GM18858 (cell line): ENCODE measurements around the gene ADCY5.

ENCODE experiments used
- ATAC-seq: cut with Tn5 transposase; IDR thresholded peaks from one replicate; pipeline ENCODE4 v1.9.1; 2021; ENCODE audit not compliant: unreplicated experiment

Gene ADCY5

GRCh38 chr3:123389628-123389918, 59.3 kb downstream of the ADCY5 start:
- no peak for ATAC-seq

DNA sequence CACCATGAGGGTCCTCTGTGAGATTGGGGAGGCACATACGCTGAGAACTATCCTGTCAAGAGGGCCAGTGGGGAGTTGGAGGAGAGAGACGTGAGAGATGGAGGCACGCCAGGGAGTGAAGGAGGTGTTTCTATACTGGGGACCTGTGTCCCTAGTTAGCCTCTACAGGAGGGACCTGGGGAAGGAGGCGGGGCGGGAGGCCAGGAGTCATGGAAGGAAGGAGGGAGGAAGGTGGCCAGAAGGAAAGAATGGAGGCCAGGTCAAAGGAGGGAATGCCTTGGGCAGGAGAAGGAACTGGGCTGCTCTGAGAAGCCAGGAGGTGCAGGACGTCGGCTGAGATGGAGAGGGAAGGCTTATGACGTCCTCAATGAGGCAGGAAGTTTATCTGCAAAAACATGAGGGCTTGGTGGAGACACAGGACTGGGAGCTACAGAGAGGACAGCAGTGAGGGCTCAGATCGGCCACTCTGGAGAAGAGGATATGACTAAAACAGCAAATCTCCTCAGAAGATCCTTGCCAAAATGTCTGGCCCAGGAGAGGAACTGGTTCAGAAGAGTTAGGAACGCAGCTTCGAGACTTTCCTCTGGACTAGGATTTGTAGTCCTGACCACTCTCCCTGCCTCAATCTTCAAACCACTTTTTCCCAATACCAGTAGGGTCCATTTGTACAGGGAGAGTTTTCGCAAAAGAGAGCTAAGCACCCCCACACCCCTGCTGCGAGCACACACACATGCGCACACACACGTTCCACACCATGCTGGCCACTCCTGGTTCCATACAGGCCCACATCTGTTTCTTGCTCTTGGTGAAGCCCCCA, 59.9 kb downstream of the ADCY5 start:
- ATAC-seq = no peak

- ATAC-seq = no peak
Observed at GRCh38 chr3:123388042-123388441, 60.8 kb downstream of the ADCY5 start.

GRCh38 chr3:123387532-123387931, 61.4 kb downstream of the ADCY5 start:
- ATAC-seq = no peak

- no peak for ATAC-seq
Observed at GRCh38 chr3:123386477-123387040, 62.3 kb downstream of the ADCY5 start.

DNA sequence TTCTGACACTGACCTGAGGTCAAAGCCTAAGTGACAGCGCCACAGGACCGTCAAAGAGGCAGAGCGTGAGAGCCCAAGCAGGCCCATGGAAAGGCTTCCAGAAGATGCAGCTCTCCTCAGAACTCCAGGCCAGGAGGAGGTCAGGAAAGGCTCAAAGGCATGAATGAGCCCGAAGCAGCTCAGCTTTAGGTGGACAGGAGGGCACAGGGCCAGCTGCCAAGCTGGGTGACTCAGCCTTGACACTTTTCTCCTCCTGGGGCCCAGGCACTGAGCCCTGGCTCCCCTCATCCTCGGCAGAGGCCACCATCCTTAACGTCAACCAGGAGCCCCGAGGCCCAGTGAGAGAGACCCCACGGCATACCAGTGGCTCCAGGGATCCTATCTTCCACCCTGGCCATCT, 62.9 kb downstream of the ADCY5 start:
- ATAC-seq = no peak

- ATAC-seq = no peak
Observed at GRCh38 chr3:123385499-123385898, 63.4 kb downstream of the ADCY5 start.

DNA sequence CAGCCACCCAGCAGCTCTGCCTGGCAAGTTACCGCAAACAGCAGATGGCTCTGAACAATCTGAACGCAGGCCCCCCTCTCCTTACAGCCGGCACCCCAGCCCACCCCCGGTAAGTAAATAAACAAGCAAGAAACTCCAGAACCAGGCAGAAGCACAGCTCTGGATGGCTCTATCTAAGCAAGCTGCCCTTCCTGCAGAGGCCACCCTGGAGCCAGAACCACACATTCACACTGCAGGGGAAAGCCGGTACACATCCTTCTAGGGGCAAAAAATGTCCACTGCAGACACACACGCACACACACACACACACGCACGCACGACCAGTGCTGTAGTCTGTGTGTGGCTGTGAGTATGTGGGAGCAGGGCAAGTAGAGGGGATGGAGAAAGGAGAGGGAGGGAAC, 63.9 kb downstream of the ADCY5 start:
- ATAC-seq = no peak

GRCh38 chr3:123384256-123384655, 64.6 kb downstream of the ADCY5 start:
- ATAC-seq = no peak

DNA sequence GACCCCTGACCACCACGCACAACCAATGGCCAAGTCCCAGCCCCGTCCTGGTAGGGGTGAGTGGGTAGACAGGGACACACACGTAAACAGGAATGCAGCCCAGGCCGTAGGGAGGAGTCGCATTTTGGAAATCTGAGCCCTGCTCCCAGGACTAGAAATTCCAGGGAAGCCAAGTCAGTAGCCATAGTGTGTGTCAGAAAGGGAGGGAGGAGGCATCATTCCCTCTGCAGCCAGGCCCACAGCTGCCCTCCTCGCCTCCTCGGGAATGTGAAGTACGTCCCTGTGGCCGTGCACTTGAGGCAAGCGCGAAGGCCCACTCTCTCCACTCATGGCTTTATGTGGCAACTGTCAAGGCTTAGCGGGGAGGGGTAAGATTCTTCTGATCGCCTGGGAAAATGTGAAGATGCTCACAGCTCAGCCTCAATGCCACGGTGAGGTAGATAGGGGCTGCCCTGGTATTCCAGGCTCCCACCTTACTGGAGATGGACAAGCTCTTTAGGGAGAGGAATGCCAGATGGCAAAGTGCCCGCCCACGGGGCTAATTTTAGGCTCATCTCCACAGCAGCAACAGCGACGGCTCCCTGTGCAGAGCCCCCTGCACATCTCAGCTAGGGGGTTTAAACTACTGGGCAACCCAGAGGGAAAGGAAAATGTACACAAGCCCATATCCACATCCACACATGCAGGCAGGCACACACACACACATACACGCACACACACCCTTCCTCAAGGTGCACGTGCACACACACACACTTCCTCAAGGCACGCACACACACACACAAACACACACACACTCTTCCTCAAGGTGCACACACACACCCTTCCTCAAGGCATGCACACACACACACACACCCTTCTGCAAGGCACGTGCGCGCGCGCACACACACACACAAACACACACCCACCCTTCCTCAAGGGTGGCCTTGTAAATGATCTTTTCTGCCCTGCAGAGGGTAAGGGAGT, 65.5 kb downstream of the ADCY5 start:
- no peak for ATAC-seq

- no peak for ATAC-seq
Observed at GRCh38 chr3:123380261-123380660, 68.6 kb downstream of the ADCY5 start.

DNA sequence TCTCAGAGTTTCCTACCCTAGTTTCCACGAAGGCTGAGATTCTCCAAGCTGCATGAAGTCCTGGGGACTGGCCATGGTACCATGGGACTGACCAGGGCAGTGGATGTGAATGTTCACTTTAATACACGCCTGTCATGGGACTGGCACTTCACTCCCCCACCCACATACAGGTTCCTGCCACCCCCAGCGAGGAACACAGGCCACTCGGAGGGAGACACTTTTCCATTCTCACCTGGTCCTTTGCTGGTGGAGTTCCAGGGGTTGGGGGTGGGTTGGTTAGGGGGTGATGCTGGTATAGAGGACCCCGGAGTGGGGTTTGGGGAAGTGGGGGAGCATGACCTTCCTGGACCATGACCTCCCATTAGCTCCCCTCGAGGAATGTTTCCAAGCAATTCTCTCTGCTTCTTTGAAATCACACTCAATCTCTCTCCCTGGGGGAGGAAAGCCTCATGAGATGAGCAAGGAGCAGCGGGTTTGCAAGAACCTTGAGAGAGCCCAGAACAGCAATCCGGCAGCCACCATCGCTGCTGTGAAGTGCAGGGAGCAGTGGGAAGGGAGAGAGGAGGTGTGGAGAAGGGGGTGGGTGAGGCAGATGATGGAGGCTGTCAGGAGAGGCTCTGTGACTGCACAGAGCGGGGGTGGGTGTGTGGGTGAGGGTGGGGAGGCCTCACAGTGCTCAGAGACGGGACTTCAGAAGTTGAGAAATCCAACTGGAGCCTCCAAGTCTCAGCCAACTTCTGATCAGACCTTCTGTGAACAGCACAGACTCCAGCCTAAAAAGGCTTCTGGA, 69.7 kb downstream of the ADCY5 start:
- no peak for ATAC-seq

- ATAC-seq = no peak
Observed at GRCh38 chr3:123378409-123378915, 70.4 kb downstream of the ADCY5 start.

GRCh38 chr3:123377243-123377740, 71.6 kb downstream of the ADCY5 start:
- ATAC-seq = no peak

DNA sequence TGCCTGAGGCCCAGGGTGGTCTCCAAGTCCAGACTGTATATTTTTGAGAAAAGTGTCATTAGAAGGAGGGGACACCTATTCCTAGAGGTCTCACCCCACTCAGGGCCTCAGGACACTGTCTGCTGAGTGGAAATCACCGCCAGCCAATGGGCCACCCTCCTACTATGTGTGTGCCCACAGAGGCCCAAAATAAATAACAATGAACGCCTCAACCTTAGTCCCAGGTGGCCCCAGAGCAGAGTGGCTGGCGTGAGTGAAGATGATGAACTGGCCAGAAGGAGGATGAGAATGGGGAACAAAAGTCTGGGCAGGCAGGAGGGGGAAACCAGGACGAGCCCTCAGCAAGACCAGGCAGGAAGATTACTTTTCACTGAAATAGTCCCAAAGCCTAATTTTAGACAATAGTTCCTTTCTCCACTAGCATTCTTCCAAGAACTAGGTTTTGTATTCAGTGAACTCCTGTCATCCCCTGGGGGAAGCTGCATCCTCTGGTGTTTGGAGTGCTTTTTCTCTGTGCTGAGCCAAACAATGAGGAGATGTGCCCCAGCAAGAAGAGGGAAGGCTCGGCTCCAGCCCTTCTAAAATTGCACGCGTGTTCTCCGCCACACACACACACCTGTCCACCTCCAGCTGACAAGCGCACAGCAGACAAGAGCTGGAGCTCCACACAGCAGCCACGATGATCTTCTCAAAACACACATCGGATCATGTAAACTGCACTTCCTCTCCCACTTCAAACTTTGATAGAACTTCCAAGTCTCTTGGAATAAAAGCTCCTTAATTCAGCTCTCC, 72.2 kb downstream of the ADCY5 start:
- no peak for ATAC-seq

- no peak for ATAC-seq
Observed at GRCh38 chr3:123375014-123375940, 73.6 kb downstream of the ADCY5 start.

DNA sequence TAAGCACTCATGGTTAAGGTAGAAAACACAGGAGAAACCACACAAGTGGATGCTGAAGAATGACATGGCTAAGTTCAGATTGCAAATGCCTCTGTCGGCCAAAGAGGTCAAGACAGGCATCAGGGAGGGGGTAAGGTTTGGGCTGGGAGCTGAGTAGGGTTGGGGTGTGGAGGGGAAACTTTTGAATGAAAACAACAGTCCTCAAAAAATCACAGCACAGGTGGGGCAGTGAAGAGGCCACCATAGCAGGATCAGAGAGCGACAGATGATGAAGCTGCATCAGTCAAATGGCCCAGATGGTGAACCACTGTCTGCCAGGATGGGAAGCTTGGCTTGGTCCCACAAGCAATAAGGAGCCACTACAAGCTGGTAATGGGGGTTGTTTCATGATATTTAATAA, 74.9 kb downstream of the ADCY5 start:
- no peak for ATAC-seq

- no peak for ATAC-seq
Observed at GRCh38 chr3:123373474-123373987, 75.4 kb downstream of the ADCY5 start.
